Dedifferentiated amniotic fluid mesenchymal stem cell (primary cell): ENCODE measurements around the gene DNAJC5.

ENCODE experiments used
- DNase-seq: peaks from one replicate; pipeline ENCODE4 v3.0.0-alpha.2; 2016; ENCODE audit errors: extremely low spot score

The DNAJC5 gene

GRCh38 chr20:63884506-63885263 lies 10.2 kb upstream of the DNAJC5 start:
- DNase-seq: no peak

- DNase-seq: no peak
Measured at GRCh38 chr20:63885264-63886053, 9.5 kb upstream of the DNAJC5 start.

- DNase-seq: no peak
Measured at GRCh38 chr20:63886054-63886419, 8.9 kb upstream of the DNAJC5 start.

- no peak for DNase-seq
Measured at GRCh38 chr20:63886921-63887320, 8.0 kb upstream of the DNAJC5 start.

GRCh38 chr20:63889241-63890200 lies 5.4 kb upstream of the DNAJC5 start:
- no peak for DNase-seq

GRCh38 chr20:63890201-63890576 lies 4.7 kb upstream of the DNAJC5 start:
- DNase-seq: no peak

- DNase-seq: no peak
Measured at GRCh38 chr20:63890616-63891015, 4.3 kb upstream of the DNAJC5 start.

GRCh38 chr20:63891061-63892002 lies 3.6 kb upstream of the DNAJC5 start:
- no peak for DNase-seq

- DNase-seq: no peak
Measured at GRCh38 chr20:63892402-63892801, 2.5 kb upstream of the DNAJC5 start.

- no peak for DNase-seq
Measured at GRCh38 chr20:63893999-63894357, 948 bp upstream of the DNAJC5 start.

- DNase-seq: no peak
Measured at GRCh38 chr20:63895202-63895951, 451 bp downstream of the DNAJC5 start.

- DNase-seq: no peak
Measured at GRCh38 chr20:63895952-63896263, 982 bp downstream of the DNAJC5 start.

GRCh38 chr20:63896264-63897105 lies 1.6 kb downstream of the DNAJC5 start:
- DNase-seq: no peak

GRCh38 chr20:63897978-63898561 lies 3.1 kb downstream of the DNAJC5 start:
- no peak for DNase-seq

GRCh38 chr20:63898882-63899558 lies 4.1 kb downstream of the DNAJC5 start:
- no peak for DNase-seq

- DNase-seq: no peak
Measured at GRCh38 chr20:63900413-63900812, 5.5 kb downstream of the DNAJC5 start.

- no peak for DNase-seq
Measured at GRCh38 chr20:63903796-63904561, 9.1 kb downstream of the DNAJC5 start.
